HG03469 (cell line): ENCODE results near the gene CCR5AS.
"Not testable (repeated sequence)": the region's sequence is repeated elsewhere in the genome, so short reads cannot be mapped to it uniquely, and the experiment has no call there.

Experiments used
- ATAC-seq: cut with Tn5 transposase; IDR thresholded peaks from one replicate; pipeline ENCODE4 v1.9.1; 2021; ENCODE audit warnings: mild to moderate bottlenecking, moderate library complexity, moderate number of reproducible peaks; ENCODE audit not compliant: unreplicated experiment

The CCR5AS gene

GRCh38 chr3:46406788-46407611 lies at the start of gene CCR5AS, which contains the start of gene CCRL2:
Gene CCR5AS (minus strand): TSS chr3:46407066.
Gene CCRL2 (plus strand): TSS chr3:46407259. CDS start chr3:46408080, 821 bp downstream.
- ATAC-seq, result no peak

- no peak for ATAC-seq
Measured at GRCh38 chr3:46456118-46456517, 49.3 kb upstream of the CCR5AS start.

DNA sequence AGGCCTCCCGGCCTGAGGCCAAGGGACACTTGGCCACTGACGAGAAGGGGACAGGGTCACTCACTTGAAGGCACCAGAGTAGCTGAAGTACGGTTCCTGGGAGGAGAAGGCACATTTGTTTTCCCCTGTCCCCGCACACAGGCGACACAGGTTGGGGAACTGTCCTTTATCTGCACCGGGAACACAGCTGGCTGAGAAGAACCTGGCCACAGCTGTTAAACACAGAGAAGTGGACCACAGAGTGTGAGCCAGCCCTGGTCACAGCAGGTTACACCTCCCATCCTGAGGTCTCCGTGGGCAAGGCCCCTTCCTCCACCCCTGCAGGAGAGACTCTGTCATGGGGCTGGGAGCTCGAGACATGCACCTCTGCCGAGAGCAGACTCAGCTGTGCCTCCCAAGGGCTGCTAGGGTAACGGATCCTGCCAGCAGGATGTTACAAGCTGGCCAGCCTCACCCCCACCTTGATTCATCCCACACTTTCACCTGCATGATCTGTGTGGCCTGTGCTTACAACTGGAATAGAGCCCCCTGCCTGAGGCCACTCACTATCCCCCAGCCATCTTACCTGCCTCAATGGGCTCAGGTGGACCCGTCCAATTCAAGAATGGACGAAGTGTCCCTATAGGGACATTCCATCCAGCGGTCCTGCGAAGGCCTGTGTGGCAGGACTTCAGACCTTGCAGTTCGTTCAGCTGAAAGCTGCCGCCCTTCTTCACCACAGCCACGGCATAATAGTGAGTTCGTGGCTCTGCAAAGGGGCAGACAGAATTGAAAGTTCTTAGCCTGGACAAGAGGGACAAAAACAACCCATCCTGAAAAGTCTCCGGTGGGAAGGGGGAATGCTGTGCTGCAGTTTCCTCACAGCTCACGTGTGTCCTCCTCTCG lies 48.6 kb upstream of the CCR5AS start:
- no peak for ATAC-seq

DNA sequence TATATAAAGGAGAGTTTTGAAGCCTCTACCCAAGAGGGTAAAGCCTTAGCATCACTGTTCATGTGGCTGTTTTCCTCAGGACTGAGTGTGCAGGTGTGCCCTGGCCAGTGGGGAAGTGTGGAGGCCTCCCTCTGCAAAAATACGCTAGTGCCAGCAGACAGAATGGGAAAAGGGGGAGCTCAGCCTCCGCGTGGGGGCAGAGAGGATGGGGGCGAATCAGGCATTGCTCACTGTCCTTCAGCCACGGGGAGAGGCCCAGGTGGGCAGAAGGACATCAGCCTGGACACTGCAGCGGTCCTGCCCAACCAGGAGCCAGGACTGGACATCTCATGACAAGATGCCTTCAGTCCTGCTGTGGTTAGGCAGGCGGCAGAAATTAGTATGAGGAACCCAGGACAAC lies 47.7 kb upstream of the CCR5AS start:
- no peak for ATAC-seq

- no peak for ATAC-seq
Measured at GRCh38 chr3:46454209-46454595, 47.3 kb upstream of the CCR5AS start.

- ATAC-seq, result no peak
Measured at GRCh38 chr3:46453526-46454208, 46.8 kb upstream of the CCR5AS start.

DNA sequence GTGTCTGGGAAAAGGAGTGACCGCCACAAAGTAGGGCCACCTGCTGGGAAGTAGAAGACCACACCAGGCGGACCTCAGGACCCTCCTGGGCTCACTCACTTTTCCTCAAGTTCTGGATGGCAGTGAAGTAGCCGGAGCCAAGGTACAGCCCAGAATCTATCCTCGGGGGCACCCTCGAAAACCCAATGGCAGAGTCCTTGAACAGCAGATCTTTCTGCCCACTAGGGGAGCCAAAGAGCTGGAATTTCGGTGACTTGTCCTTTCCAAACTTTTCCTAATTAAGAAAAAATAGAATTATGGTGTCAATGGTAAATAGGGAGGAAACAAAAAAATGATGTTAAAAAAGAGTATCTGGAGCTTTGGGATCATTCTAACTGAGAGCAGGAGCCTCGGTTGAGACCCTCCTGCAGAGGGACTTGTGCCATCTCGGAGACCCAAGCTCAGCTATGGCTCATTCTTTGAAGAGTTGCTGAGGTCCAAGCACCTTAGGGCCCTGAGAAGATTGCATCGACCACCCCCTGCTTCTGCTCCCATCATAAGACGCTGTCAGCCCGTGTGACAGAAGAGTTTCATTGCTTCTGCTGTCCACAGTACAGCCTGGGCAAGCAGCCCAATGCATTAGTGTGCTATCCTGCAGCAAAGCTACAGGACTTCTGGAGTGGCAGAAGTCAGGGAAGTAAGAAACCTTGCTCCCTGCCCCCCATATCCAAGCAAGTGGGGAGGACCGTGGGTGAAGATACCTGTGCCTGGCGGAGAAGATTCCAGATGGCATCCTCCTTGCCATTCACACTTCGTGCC lies 43.1 kb upstream of the CCR5AS start:
- no peak for ATAC-seq

- no peak for ATAC-seq
Measured at GRCh38 chr3:46448721-46449120, 41.9 kb upstream of the CCR5AS start.

DNA sequence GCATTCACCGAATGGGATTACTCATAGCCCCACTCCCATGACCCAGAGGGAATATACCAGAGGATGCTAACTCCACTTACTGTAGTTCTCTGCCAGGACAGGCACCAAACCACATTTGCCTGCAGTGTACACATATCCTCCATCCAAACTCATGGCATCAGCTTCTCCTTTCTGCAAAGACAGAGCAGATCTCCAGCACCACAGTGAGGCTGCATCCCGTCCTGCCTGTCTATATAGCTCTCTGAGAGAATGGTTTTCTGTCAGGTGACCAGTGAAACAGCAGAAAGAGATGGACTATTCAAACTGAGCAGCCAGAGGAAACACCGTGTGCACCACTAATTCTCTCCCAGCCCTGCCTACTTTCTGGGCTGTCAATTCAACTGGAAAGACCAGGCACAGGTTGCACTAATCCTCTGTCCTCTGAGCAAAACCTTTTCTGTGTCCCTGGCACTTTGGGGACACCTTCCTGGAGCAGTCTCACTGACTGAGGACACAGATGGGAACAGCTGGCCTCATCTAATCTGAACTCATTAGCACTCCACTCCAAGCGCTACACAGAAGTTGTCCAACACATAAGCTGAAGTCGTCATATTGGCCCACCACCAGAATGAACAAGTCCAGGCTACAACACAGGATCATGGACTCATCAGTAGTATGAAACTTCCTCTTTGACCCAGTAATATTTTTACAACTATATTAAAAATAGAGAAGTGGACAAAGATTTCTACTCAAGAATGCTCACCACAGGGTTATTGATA lies 40.5 kb upstream of the CCR5AS start:
- ATAC-seq, result no peak

- no peak for ATAC-seq
Measured at GRCh38 chr3:46442576-46443530, 36.0 kb upstream of the CCR5AS start.

DNA sequence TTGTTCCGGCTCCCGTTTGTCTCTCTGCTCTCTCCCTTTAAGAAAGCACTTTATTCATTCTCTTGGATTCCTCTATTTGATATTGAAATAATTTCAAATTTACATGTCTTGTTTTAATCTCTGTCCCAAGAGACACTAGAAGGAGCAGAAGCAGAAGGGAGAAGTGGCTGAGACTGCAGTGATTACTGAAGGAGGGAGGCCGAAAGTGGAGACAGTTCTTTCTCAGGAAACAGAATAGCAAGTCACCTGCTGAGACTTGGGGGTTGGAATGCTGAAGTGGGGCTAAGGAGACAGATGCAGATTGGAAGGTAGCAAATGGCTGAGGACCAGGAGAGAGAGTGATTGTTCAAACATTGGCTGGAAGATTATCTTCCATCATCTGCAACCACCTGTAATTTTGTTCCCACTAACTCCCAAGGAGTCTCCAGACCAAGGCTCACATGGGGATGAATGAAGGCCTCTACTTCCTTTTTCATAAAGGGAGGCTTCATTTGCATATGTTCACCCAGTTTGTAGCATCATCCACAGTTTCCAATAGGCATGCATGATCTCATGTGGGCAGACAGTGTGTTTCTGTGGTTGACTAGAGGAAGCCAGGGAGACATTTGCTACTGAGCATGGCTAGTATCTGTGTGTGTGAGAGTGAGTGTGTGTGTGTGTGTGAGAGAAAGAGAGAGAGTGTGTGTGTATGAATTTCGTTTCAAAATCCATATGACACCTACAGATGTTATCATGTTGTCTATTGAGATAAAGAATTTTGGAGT lies 33.8 kb upstream of the CCR5AS start:
- peak; percentile 48 for ATAC-seq

GRCh38 chr3:46438831-46439230 lies 32.0 kb upstream of the CCR5AS start:
- ATAC-seq, result no peak

DNA sequence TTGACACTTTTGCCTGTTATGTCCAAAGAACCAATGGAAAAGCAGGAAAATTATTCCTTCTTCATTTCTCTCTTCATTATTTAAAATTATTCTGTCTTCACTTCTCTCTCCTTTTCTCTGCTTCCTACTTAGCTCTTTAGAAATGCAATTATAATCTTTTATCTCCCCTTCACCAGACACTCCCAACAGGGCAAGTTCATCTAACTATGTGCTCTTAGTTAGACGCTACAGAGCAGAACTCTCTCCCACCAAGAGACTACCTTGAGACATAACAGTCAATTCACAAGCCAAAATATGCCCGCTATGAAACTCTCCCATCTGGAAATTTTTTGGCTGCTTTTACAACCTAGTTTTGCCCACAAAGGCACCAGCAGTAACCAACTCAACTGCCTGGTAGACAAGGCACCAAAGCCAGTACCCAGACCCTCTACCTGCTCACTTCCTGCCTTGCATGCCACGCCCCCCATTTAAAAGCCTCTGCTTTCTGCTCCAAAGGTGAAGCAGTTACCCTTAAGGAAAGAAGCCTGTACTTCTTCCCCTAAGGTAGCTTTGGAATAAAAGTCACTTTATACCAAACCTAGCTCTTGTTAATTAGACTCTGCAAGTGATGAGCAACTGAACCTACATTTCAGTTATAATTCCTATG lies 28.3 kb upstream of the CCR5AS start:
- no peak for ATAC-seq

GRCh38 chr3:46433841-46434240 lies 27.0 kb upstream of the CCR5AS start:
- no peak for ATAC-seq

DNA sequence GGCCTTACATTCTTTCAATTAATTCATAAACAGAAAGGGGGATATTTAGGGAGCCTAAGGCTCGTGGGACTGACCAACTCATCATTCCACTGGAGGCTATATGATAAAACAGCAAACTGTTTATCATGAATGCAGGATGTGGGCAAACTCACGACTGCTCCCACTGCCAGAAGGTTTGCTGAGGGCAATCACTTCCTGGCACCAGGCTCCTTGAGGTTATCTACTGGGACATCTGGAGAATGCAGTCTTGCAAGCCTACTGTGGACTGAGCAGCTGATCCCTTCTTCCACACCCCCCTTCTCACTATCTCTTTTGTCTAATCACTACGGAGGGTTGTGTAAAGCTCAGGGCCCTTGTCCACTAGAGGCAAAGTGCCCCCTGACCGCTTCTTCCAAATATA lies 26.3 kb upstream of the CCR5AS start:
- ATAC-seq, result not testable (repeated sequence)

DNA sequence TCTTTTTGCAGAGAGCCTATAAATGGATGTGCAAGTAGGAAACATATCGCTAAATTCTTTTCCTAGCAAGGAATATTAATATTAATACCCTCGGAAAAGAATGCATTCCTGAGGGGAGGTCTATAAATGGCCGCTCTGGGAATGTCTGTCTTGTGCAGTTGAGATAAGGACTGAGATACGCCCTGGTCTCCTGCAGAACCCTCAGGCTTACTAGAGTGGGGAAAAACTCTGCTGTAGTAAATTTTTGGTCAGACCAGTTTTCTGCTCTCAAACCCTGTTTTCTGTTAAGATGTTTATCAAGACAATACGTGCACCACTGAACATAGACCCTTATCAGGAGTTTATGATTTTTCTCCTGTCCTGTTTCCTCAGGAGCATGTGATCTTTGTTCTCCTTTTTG lies 25.0 kb upstream of the CCR5AS start:
- not testable (repeated sequence) for ATAC-seq

DNA sequence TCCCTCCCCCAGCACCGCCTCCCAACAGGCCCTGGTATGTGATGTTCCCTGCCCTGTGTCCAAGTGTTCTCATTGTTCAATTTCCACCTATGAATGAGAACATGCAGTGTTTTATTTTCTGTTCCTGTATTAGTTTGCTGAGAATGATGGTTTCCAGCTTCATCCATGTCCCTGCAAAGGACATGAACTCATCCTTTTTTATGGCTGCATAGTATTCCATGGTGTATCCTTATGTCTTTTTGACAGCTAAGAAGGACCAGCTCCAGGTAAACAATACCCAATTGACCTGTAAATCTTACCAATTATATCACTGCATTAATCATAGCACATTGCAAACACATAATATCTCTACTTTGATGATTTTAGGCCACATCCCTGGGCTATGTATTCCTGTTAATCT lies 24.0 kb upstream of the CCR5AS start:
- ATAC-seq, result not testable (repeated sequence)
